GM23248 (cell line): Measurements from ENCODE around the gene TENT4A.

Source experiments
- EZH2 ChIP-seq: fragments of 200-600 bp; sonication (generic); IDR thresholded peaks from 2 replicates; pipeline ENCODE4 v1.6.1; 2018; ENCODE audit warnings: antibody characterized with exemption, mild to moderate bottlenecking; ENCODE audit not compliant: insufficient read depth, poor library complexity, severe bottlenecking
- EZH2phosphoT487 ChIP-seq: fragments of 200-600 bp; sonication (generic); IDR thresholded peaks from 2 replicates; pipeline ENCODE4 v1.6.1; 2018; ENCODE audit warnings: antibody characterized with exemption, moderate library complexity, mild to moderate bottlenecking, low read depth; ENCODE audit not compliant: insufficient read depth

GRCh38 chr5:6768590-6769230, 55.5 kb downstream of the TENT4A start:
- TF ChIP-seq EZH2phosphoT487 = no peak
- TF ChIP-seq EZH2 = no peak
